HG03039 (cell line): ENCODE data around the gene RFX4.
"Not testable (repeated sequence)": the region's sequence is repeated elsewhere in the genome, so short reads cannot be mapped to it uniquely, and the experiment has no call there.

Experiments used
- ATAC-seq: cut with Tn5 transposase; IDR thresholded peaks from one replicate; pipeline ENCODE4 v1.9.1; 2021; ENCODE audit warnings: mild to moderate bottlenecking, moderate library complexity; ENCODE audit not compliant: unreplicated experiment

RFX4 gene

DNA sequence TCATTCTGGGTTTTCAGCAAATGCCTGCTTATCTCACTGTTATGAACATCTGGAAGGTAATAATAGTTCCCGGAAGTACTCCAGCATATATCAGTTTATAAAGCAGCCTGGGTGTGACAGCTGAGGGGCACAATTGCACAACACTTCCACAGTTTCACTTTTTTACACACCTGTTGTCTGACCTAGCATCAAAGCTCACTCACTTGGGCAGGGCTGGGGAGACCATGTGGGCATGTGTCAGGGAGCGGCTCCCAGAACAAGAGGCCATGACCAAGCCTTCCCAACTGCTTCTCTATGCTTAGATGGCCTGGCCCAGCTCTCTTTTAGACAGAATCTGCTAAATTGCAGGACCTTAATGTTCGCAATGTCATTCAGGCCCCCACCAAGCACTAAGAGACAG lies 140.6 kb downstream of the RFX4 start:
- ATAC-seq, result no peak

DNA sequence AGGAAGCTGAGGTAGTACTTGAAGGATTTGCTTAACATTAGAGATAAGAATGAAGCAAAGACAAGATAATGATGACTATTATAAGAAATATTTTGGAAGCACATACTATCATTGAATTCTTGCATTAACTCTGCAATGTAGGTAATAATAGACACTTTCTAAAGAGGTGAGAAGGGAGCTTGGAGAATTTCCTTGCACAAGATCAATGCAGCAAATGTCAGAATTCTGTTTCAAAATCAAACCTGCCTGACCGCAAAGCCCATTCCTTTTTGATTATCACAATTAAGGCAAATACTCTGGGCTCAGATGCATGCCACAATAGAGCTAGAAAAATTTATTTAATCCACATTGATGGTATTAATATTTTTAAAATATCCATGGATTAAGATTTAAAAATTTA lies 141.3 kb downstream of the RFX4 start:
- ATAC-seq, result no peak

DNA sequence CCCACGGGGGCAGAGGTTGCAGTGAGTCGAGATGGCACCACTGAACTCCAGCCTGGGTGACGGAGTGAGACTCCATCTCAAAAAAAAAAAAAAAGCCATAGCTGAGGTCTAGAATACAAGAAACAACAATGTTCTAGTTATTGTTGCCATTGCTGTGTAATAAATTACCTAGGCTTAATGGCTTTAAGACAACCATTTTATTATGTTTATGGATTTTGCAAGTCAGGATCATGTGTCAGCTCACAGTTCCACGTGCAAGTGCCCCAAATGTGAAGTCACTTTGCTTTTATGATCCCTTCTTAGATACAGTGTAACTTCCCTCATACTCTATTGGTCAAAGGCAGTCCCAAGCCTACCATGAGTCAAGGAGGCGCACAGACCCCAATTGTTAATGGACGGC lies 142.1 kb downstream of the RFX4 start:
- ATAC-seq, result no peak

DNA sequence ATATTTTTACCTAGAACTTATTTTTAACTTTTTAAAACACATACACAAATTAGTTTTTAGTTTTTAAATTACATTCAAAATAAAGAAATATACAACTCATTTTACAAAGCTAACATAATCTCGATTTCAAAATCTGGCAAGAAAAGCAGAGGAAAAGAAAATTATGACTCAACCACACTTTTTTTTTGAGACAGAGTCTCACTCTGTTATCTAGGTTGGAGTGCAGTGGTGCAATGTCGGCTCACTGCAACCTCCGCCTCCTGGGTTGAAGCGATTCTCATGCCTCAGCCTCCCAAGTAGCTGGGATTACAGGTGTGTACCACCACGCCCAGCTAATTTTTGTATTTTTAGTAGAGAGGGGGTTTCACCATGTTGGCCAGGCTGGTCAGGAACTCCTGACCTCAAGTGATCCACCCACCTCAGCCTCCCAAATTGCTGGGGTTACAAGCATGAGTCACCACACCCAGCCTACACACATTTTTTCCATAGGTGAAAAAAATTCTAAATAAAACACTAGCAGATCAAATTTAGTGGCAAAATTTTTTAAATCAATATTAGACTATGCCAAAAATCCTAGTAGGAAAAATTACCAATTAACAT lies 143.9 kb downstream of the RFX4 start:
- ATAC-seq, result not testable (repeated sequence)

DNA sequence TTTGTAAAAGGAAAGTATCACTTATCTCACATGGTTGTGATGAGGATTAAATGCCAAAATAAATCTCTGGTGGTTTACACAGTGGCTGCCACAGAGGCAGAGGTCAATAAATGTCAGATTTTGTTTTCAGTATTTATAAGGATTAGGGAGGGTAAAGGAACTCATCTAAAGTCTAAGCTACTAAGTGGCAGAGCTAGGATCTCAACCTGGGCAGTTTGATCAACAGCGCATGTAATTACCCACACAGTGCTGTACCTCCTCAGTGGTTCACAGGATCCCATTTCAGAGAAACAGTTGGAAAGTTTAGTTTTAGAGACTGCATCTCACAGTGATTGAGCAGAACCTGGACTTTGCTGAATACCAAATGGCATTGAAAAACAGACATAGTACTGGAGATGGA lies 146.8 kb downstream of the RFX4 start:
- no peak for ATAC-seq

DNA sequence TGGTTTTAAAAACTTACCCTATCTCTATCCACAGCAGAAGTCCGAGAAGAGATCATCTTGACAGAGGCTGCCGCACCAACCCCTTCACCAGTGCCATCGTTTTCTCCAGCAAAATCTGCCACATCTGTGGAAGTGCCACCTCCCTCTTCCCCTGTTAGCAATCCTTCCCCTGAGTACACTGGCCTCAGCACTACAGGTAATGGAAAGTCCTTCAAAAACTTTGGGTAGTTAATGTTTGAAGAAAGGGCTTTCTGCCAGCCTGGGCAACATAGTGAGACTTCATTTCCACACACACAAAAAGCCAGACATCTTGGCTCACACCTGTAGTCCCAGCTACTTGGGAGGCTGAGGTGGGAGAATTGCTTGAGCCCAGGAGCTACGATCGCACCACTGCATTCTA lies 150.1 kb downstream of the RFX4 start:
- no peak for ATAC-seq

DNA sequence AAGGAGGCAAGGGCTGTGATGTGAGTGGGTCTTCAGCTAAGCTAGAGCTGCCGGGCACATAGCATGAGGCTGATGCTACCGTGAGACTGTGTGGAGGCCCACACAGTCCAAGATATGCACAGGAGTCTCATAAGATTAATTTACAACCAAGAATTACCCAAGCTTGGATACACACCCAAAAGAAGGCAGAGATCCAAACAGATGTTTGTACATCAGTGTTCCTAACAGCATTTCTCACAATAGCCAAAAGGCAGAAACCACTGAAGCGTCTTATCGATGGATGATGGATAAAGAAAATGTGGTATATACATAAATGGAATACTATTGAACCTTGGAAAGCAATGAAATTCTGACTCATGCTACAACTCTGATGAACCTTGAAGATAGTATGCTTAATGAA lies 150.9 kb downstream of the RFX4 start:
- ATAC-seq, result no peak

DNA sequence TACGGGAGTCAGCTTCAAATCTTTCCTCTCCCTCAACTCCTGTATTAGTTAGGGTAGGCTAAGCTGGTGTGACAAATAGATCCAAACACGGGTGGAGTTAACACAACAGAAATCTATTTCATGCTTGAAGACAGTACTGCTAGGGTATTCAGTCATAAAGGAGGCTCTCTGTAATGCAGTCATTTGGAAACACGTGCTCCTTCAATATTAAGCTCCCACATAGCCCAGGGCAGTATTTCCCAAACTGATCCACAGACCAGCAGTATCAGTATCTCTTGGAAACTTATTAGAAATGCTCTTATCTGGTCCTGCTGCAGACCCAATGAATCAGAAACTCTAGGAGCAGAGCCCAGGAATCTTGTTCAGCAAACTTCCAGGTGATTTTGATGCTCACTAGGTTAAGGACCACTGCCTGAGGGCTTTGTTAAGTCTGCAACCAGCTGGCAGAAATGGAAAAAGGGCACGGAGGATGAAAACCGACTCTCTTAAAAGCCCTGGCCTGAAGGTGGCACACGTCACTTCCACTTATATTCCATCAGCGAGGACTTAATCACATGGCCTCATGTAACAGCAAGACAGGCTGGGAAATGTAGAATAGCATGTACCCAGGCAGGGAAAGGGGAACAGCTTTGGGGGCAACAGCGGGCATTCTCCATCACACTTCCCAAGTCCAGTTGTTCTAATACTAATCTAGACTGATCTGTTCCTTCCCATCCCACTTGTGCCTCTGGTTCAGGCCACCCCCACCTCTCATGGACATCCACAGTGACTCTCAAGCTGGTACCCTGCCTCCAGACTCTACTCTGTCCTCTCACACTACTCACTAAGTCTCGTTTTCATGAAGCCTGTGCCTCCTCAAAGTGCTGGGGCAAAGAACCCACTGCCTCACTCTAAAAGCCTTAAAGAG lies 153.5 kb downstream of the RFX4 start:
- ATAC-seq, result no peak

DNA sequence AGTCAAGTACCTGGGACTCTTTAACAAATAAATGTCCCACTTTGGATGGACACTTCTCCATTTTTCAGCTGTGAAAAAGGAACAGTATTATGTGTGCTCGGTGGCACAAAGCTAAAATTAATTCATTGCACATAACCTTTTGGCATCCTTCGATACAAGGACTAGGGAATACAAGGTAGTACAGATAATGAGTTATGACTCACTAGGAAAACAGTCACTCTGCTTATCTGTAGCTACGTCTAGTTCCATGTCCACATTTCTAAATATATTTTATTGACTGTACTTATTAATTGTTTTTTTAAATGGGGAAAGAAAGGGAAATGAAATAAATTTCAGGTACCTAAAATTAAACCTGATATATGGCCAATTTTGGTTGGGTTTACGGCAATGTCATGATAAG lies 156.5 kb downstream of the RFX4 start:
- ATAC-seq, result no peak

DNA sequence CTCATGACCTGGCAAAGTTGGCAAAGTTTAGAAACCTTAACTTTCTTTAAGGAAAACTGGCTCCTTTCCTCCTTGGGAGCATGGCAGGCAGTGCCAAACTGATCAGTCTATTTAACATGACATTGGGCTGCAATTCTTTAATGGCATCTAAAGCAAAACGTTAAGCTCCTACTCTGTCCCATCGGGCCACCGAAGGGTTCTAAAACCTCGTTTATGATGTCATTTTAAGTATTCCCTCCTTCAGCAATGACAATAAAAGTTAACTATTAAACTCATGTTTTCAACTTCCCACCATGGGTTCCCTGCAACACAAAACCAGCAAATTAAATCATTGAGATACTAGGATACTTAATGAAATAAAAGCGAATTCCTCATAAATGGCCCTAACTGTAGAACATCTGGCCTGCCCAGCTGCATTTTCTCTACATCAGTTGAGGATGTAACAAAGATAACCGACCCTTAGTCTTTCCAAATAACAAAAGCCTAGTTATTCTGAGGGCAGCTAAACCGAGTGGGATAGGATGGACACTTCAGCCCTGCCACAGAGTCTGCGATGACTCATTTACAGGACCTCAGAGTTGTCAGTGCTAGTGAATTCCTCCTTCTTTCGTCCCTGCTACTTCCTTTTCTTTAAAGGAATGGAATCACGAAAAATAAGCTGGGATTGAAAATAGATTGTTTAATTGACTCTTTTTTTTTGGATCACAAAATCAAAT lies 157.2 kb downstream of the RFX4 start:
- ATAC-seq, result no peak

DNA sequence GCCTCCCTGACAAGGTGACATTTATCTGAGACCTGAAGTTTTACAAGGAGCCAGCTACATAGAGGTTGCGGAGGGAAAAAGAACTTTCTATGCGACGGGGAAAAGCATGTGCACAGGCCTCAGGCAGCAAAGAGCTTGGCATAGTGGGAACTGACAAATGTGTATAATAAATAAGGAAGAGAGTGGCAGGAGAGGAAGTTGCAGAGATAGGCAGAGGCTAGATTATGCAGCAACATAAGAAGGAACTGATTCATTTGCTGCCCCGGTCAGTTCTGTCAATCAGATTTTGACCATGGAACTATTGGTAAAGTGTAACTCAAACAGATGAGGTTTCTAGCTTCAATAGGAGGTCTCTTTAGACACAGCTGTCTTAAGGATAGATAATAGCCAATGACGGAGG lies 158.0 kb downstream of the RFX4 start:
- ATAC-seq, result no peak

DNA sequence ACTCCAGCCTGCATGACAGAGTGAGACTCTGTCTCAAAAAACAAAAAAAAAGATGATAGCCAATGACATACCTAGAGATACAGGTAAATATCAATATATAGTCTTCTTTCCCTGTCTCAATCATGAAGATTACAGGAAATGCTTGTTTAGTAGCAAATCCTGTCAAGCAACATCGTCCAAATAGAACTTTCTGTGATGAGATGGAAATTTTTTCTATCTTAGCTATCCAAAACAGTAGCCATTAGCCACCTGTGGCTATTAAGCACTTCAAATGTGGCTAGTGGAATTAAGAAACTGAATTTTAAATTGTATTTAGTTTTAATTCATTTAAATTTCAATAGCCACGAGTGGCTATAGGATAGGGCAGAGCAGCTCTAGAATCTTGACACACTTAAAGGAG lies 158.4 kb downstream of the RFX4 start:
- no peak for ATAC-seq

DNA sequence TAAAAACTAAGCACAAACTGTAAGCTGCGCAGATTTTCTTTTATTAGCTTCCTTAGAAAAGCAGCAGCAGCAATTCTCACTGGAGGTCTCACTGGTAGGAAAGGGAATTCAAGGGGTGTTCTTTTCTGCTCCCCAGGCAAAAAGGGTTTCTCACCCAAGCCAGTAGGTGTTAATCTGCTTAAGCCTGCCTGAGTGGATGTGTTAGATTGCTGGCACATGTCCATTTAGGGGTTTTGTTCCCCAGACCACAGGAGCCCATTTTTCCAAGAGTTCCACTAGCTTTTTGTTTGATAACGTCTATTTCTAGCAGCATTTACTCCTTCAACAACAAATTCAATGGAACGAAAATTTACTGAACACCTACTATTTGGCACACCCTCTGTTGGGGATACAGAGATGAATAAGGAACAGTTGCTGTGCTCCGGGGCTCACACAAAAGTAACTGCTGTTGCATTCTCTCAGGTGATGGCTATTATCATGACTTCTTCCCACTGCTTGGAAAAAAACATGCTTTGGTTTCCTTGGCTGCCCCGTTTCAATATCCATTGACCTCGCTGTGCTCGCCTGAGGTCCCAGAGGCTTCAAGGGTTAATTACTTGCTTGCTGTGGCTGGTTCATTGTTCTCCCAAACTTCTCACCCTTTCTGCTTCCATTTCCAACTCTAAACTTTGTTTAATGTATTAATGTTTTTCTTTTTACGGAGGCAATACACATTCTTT lies 160.6 kb downstream of the RFX4 start:
- ATAC-seq, result no peak

DNA sequence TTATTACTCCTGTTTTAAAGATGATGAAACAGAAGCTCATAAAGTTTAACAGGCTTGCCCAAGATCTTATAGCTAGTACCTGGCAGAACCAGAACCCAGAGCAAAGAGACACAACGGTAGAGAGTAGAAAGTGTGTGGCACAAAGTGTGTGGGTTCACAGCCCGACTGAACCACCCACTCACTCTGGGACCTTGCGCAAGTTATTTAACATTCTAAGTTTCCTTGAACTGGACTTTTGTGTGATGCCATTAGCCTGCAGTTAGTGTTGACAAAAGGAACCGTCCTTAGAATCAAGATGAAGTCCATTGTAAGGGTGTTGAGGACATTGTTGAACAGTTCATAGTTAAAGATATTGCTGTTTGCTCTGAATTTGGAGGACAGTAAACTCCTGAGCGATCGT lies 161.8 kb downstream of the RFX4 start:
- no peak for ATAC-seq

DNA sequence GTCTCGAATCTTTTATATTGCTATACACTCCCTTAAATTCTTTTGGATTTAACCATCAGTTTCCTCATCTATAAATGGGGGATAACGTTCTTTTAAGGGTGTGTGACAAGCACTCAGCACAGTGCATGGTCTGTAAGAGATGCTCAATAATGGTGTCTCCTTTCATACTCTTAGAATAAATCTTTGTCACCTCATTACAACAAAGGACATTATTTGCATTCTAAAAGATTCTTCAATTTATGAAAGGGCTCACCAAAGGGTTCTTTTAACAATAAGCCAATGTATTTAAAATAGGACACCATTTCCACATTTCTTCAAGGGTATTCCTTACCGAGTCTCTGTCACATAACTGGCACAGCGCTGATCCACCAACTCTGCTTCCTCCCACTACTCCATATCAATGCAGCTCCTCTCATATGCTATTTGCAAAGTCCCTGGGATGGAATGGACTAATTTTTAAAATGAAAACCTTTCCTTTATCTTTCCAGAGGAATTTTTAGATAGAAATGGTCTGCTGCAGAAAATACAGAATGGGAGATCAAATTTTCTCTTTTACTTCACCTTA lies 162.5 kb downstream of the RFX4 start:
- no peak for ATAC-seq

DNA sequence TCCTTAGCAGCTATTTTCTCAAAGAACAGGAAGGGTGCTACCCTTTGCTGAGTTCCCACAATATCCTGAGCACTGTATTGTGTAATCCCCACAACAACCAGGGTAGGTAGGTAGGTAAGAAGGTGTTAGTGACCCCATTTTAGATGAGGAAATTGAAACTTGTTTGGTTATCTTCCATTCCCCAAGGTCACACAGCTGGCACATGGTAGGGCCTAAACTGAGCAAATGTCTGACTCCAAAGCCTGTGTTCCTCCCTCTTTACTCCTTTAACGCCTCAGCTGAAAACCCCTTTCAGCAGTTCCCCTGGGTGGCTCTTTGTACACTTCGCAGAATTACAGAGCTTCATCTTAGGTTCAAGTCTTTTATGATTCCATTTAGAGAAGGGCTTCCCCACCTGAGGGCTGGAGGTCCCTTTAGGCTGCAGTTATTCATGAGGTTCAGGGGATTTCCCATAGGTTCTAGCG lies 165.2 kb downstream of the RFX4 start:
- ATAC-seq, result no peak

DNA sequence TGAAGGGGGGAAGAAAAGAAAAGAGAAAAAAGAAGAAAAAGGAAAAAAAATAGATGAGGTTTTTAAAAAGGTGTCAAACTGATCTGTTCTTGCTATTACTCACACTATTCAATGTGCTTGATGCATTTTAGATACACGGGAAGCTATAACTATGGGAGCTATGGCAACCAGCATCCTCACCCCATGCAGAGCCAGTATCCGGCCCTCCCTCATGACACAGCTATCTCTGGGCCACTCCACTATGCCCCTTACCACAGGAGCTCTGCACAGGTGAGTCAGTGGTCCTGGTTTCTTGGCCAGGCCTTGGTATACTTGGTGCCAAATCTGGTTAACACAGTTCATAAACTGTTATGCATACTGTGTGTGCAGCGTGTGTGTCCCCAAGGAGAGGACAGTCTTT lies 167.7 kb downstream of the RFX4 start:
- ATAC-seq, result no peak

DNA sequence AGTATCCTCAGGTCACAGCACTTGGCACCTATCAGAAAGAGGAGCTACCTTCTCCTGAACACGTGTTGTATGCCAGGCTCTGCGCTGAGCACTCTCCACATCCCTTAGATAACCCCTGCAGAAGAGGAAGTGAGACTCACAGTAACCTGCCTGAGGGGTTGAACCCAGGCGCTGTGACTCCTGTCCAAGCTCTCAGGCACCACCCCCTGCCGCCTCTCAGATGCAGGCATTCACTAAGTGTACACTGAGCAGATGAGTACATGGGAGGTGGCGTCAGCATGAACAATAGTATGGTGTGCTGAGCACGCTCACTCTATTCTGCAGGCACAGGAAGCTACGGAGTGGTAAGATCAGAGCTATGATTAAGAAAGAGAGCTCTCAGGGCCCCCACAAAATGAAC lies 170.7 kb downstream of the RFX4 start:
- peak; percentile 97 for ATAC-seq

DNA sequence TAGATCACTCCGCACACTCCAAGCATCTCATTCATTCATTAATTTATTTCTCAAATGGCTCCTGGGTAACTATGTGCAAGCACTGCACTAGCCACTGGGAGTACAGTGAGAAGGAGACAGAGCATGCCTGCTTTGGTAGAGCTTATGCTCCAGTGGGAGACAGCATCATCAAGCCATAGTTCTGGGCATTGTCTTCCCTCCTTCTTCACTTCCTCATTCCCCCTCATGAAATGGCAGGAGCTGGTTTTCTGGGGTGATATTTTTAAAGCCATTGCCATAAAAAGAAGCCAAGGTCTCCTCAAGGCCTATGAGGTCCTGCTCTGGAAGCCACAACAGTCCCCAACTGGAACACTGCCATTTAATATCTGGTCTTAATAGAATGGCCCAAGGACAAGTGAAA lies 171.5 kb downstream of the RFX4 start:
- no peak for ATAC-seq

DNA sequence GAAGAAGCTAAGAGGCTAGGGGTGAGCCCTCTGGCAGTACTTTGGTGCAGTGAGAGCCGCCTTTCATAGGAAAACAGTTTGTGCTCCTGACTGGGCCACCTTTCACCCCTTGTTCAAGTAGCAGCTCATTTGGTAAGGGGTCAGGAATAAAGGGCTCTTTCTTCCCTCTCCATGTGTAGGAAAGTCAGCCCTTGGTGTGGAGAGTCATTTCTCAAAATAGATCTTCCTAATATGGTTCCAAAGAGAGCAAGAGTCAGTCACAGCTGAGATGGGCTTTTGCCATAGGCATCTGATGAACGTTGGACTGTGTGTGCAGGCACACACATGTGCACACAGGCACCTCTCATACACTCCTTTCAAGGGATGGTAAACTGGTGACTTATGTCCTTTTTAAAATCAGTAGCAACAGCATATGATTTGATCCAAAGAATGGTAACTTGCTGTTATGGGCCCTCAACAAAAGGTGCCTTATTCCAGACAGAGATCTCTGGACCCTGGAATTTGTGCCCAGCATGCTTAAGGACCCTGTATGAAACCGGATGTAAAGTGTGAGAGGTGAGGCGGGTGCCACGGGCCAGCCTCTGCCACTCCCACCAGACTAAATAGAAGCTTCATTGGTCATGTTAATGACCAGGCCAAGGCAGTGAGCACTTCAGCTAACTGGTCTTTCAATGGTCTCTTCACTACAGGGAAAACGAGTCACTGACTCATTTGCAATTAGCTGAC lies 175.0 kb downstream of the RFX4 start:
- ATAC-seq, result no peak
